Thymus (tissue), 11 donors: ENCODE results near the gene HS6ST1. TPM values are rescaled to one million over a fixed set of nuclear protein-coding genes. Genes with fewer than 3 reads are reported as not detected.

Experiments
- DNase-seq, 9 donors: peaks; one replicate each; pipeline ENCODE4 v3.0.0-alpha.2; 2013; ENCODE audit warnings: low spot score in 9 of 9, low read depth in 6 of 9, missing footprints in 1 of 9
- H3K27ac ChIP-seq, 2 donors: one replicate each; pipeline ENCODE4 v1.5.1; 2013; ENCODE audit warnings: control low read depth in 1 of 2, low read depth in 1 of 2, low read length in 1 of 2, mild to moderate bottlenecking in 1 of 2, moderate library complexity in 1 of 2
- H3K27me3 ChIP-seq, 2 donors: one replicate each; pipeline ENCODE4 v1.5.1; 2013; ENCODE audit warnings: low read length in 1 of 2; ENCODE audit not compliant: control insufficient read depth in 2 of 2, insufficient read depth in 1 of 2
- H3K36me3 ChIP-seq, 2 donors: one replicate each; pipeline ENCODE4 v1.5.1; 2013; ENCODE audit warnings: low read length in 1 of 2, mild to moderate bottlenecking in 1 of 2, moderate library complexity in 1 of 2; ENCODE audit not compliant: control insufficient read depth in 2 of 2, insufficient read depth in 2 of 2
- H3K4me1 ChIP-seq, 2 donors: one replicate each; pipeline ENCODE4 v1.5.1; 2013; ENCODE audit warnings: low read length in 2 of 2; ENCODE audit not compliant: control insufficient read depth in 2 of 2, insufficient read depth in 2 of 2
- H3K4me3 ChIP-seq, 2 donors: one replicate each; pipeline ENCODE4 v1.5.1; 2013; ENCODE audit warnings: low read length in 2 of 2, control low read depth in 1 of 2, mild to moderate bottlenecking in 1 of 2
- H3K9me3 ChIP-seq, 2 donors: one replicate each; pipeline ENCODE4 v1.5.1; 2013; ENCODE audit warnings: low read length in 1 of 2, mild to moderate bottlenecking in 1 of 2; ENCODE audit not compliant: control insufficient read depth in 2 of 2, insufficient read depth in 1 of 2
- WGBS: extraction: QIAGEN DNeasy Blood & Tissue Kit; methylation state at CpG from one replicate; pipeline ENCODE4 v1.1.7; 2013; 5-methylcytosine and 5-hydroxymethylcytosine counted together
- polyA plus RNA-seq: library from polyadenylated mRNA; stranded (reverse); fragments of 200-250 nt; gene quantifications from one replicate; pipeline ENCODE4 v1.2.3, GENCODE V29; 2013
- total RNA-seq: library from RNA; stranded (reverse); fragments of 120-200 nt; gene quantifications from one replicate; pipeline ENCODE4 v1.2.4, GENCODE V29; 2013
- donor health status: healthy.

The HS6ST1 gene
- total and polyA plus RNA-seq, 2 donors = 20.0 to 35.2 TPM

DNA sequence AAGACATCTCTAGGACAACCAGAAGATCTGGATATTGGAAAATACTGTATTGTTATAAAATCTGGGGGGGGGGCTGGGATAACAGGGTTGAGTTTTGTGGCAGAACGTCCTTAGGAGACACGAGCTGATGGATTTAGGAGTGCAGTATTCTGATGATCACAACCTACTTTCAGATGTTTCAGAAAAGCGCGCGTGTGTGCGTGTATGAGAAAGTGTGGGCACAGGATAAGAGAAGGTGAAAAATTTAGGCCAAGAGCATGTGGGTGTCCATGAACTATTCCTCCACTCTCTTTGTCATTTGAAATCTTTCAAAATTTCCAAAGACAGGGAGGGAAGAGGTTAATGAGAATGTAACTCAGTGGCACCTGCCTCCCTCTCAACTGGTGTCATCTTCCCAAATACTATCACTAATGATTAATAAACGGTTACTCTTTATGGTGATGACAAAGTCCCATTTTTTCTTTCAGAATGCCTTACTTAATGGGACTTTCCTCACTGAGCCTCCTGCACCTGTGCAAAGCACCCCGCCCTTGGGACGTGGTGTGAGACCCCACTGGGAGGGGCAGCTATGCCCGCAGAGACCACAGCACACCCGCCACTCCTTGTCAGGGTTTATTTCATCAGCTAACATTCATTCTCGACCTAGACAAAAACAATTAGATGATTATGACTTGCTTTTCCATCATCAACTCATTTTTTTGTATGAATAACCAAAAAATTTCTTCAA, 53.6 kb downstream of the HS6ST1 start:
- H3K27me3 ChIP-seq = no peaks in the 10 kb centered on the region
- no peaks in the 10 kb centered on the region for H3K9me3 ChIP-seq
- H3K36me3 ChIP-seq = peaks cover 2 to 34% of the 10 kb centered on the region in 2 donors
- DNase-seq = no peak
- H3K4me3 ChIP-seq = no peak overlapping the region
- no peaks in the 10 kb centered on the region for H3K4me1 ChIP-seq
- 90% methylated on average over 12 of the region's 12 CpGs for WGBS
- H3K27ac ChIP-seq = no peak overlapping the region

DNA sequence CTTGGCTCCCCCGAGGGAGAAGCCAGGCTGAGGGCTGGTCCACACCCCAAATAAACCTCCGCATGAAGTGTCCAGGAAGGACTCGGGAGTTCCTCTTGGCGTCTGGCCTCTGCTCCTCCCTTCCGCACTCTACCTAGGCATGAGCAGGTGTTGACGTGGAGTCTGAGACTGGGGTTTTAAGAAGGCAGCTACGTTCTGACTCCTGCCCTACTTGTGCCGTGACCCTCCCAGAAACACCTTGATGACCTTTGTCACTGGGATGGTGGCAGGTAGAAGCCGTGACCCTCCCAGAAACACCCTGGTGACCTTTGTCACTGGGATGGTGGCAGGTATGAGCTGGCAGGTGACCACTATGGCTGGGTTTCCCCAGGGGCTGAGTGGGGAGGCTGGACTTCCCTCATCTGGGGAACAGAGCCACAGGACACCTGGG, 54.8 kb downstream of the HS6ST1 start:
- WGBS = 98% methylated on average over 9 of the region's 9 CpGs
- peaks cover 2 to 28% of the 10 kb centered on the region in 2 donors for H3K36me3 ChIP-seq
- H3K9me3 ChIP-seq = no peaks in the 10 kb centered on the region
- no peak for DNase-seq
- no peak overlapping the region for H3K27ac ChIP-seq
- no peaks in the 10 kb centered on the region for H3K27me3 ChIP-seq
- no peak overlapping the region for H3K4me3 ChIP-seq
- H3K4me1 ChIP-seq = no peaks in the 10 kb centered on the region

DNA sequence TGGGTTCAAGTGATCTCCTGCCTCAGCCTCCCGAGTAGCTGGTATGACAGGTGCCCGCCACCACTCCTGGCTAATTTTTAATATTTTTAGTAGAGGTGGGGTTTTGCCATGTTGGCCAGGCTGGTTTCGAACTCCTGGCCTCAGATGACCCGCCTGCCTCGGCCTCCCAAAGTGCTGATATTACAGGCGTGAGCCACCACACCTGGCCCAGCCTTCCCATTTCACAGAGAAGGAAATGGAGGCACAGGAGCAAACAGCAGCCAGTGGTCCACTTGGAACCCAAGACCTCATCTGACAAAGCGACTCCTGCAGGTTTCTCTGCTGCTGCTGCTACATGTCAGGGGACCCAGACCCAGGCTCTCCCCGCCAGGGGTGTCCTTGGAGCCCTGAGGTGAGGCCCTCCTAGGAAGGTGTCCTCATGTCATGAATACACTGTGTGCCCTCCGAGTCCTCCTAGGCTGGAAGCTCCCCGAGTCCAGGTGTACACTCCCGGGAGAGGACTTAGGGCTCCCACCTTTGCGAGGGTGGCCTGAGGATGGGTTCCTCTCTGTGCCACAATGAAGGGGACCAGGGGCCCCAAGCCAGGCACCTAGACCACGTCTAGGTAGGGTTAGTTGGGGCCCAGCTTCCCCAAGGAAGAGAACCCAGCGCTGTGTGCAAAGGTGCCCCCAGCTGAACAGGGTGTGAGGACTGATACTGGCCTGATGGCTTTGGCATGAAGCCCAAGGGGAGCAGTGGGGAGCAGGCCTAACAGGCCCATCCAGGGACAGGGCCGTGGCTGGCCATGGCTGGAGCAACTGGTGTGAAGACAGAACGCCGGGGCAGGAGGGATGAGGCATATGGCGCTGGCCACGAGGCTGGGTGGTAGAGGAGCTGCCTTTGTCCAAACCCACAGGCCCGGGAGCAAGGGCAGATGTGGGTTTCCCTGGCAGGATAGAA, 56.1 kb downstream of the HS6ST1 start:
- 91% methylated on average over 20 of the region's 20 CpGs for WGBS
- no peaks in the 10 kb centered on the region for H3K4me1 ChIP-seq
- peaks cover 2 to 17% of the 10 kb centered on the region in 2 donors for H3K36me3 ChIP-seq
- no peaks in the 10 kb centered on the region for H3K27me3 ChIP-seq
- DNase-seq = no peak
- H3K4me3 ChIP-seq = no peak overlapping the region
- no peak overlapping the region for H3K27ac ChIP-seq
- H3K9me3 ChIP-seq = no peaks in the 10 kb centered on the region

DNA sequence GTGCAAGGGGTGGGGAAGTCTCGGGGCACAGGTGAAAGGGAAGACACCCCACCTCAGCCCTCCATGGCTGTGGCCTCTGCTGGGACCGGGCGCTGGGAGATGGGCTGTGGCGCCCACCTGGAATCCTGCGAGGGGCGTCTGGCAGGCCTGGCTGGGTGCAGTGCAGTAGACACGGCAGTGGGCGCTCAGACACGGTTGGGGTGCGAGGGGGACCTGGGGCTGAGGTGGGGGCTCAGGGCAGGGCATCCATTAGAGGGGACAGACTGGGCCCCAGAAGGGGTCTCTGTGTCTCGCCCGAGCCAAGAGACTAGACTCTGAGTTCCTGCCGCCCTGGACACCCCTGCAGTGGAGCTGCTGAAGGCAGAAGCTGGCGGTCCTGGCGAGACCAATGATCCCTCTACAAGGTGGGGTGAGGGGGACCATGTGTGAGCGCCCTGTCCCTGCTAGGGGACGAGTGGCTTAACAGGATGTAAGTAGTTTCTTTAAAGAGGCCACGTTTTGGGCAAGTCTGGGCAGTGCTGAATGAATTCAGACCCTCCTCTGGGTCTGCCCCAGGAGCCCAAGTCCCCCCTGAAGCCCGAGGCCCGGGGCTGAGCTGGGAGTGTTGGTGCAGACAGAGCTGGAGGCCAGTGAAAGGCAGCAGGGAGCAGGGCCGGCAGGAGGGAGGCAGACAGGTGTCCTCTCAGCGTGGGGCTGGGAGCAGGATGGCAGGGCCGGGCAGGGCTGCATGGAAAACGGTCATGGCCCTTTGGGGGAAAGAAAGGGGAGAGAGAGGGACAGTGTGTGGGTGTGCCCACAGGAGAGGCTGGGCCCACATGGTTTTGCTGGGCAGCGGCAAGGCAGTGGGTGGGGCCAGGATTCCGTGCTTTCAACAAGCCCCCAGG, 57.2 kb downstream of the HS6ST1 start:
- Histone ChIP-seq H3K9me3 (no peaks in the 10 kb centered on the region), H3K4me3 (no peak overlapping the region), H3K36me3 (peaks cover 0 to 8% of the 10 kb centered on the region in 2 donors), H3K4me1 (no peaks in the 10 kb centered on the region), H3K27me3 (no peaks in the 10 kb centered on the region), H3K27ac (no peak overlapping the region)
- WGBS = 92% methylated on average over 26 of the region's 26 CpGs
- DNase-seq = no peak

DNA sequence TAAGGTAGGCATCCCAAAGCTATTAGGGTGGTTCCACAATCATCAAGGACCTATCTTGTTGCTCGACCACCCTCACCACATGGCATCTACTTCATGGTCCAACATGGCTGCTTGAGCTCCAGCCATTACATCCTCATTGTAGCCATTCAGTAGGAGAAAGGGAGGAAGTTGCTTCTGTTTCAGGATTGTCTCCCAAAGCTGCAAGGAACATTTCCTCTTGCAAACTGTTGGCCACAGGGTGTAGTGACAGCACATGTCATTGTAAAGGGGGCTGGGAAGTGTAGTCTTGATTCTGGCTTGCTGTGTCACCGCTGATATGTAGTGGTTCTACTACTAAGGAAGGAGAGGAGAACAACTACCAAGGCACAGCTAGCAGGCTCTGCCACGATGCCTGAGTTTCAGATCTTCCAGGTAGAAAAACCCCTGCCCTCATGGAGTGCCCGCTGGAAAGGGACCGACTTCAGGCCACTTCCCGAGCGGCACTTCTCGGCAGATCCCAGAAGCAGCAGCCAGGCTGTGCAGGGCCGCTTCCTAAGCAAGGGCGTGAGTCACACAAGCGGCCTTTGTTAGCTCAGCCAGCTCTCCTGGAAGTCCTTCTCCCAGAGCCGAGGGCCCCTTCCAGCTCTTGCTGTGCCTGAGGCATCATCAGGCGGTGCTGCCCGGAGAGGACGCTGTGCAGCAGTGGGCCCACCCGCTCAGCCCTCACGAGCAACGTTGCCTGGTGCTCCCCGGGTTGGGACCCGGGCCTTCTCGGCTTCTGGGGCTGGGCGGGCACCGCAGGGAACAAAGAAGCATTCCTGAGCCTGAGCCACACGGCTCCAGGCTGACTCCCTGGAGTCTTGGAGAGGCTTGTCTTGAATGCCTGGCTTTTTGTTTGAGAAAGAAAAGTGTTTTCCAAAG, 58.2 kb downstream of the HS6ST1 start:
- Histone ChIP-seq H3K4me1 (no peaks in the 10 kb centered on the region), H3K27ac (no peak overlapping the region), H3K9me3 (no peaks in the 10 kb centered on the region), H3K27me3 (no peaks in the 10 kb centered on the region), H3K4me3 (no peak overlapping the region), H3K36me3 (peaks cover 0 to 6% of the 10 kb centered on the region in 2 donors)
- DNase-seq = no peak
- WGBS = 95% methylated on average over 24 of the region's 24 CpGs

- H3K4me3 ChIP-seq = no peak overlapping the region
- H3K27ac ChIP-seq = no peak overlapping the region
- no peak for DNase-seq
- 97% methylated on average over 5 of the region's 5 CpGs for WGBS
- no peaks in the 10 kb centered on the region for H3K9me3 ChIP-seq
- no peaks in the 10 kb centered on the region for H3K36me3 ChIP-seq
- no peaks in the 10 kb centered on the region for H3K27me3 ChIP-seq
- no peaks in the 10 kb centered on the region for H3K4me1 ChIP-seq
These were observed 59.1 kb downstream of the HS6ST1 start for GRCh38 chr2:128259585-128259984.

GRCh38 chr2:128258218-128258617, 60.5 kb downstream of the HS6ST1 start:
- H3K9me3 ChIP-seq = no peaks in the 10 kb centered on the region
- H3K36me3 ChIP-seq = no peaks in the 10 kb centered on the region
- no peaks in the 10 kb centered on the region for H3K4me1 ChIP-seq
- no peaks in the 10 kb centered on the region for H3K27me3 ChIP-seq
- WGBS = 89% methylated on average over 6 of the region's 6 CpGs
- no peak overlapping the region for H3K27ac ChIP-seq
- DNase-seq = no peak
- H3K4me3 ChIP-seq = no peak overlapping the region

- H3K4me1 ChIP-seq = no peaks in the 10 kb centered on the region
- no peaks in the 10 kb centered on the region for H3K36me3 ChIP-seq
- peaks cover 0 to 3% of the 10 kb centered on the region in 2 donors for H3K9me3 ChIP-seq
- no peaks in the 10 kb centered on the region for H3K27me3 ChIP-seq
- no peak overlapping the region for H3K4me3 ChIP-seq
- 97% methylated on average over 6 of the region's 6 CpGs for WGBS
- no peak overlapping the region for H3K27ac ChIP-seq
- DNase-seq = no peak
These were observed 66.2 kb downstream of the HS6ST1 start for GRCh38 chr2:128252501-128252900.
